Activated naive CD8-positive, alpha-beta T cell treated with anti-CD3 and anti-CD28 coated beads, Interleukin-2, amount 50 U/mL, for 24 hours (primary cell): ENCODE results near the gene MYO1H.

ENCODE experiments used
- ATAC-seq: fragments of 150-1000 bp; cut with Tn5 transposase; one replicate; pipeline ENCODE4 v1.10.0; 2021
- DNase-seq: peaks from one replicate; pipeline ENCODE4 v3.0.0; 2021
- H3K27ac Mint-ChIP-seq: one replicate; pipeline ENCODE4 v1.8.0; 2021; ENCODE audit warnings: mild to moderate bottlenecking, mixed read lengths
- H3K27me3 Mint-ChIP-seq: one replicate; pipeline ENCODE4 v1.8.0; 2021; ENCODE audit warnings: mixed read lengths
- H3K36me3 Mint-ChIP-seq: one replicate; pipeline ENCODE4 v1.8.0; 2021; ENCODE audit warnings: low read depth, mixed read lengths
- H3K4me1 Mint-ChIP-seq: one replicate; pipeline ENCODE4 v1.8.0; 2021; ENCODE audit warnings: mixed read lengths
- H3K4me3 Mint-ChIP-seq: one replicate; pipeline ENCODE4 v1.8.0; 2021; ENCODE audit warnings: mild to moderate bottlenecking, moderate library complexity, mixed read lengths
- H3K9me3 Mint-ChIP-seq: one replicate; pipeline ENCODE4 v1.8.0; 2021; ENCODE audit warnings: mixed read lengths

The MYO1H gene

GRCh38 chr12:109475993-109476806, 128.5 kb downstream of the MYO1H start:
- H3K27me3 Mint-ChIP-seq = no peaks in the 10 kb centered on the region
- ATAC-seq (no peak), DNase-seq (no peak)
- peak overlapping the region; percentile 97 for H3K4me3 Mint-ChIP-seq
- no peaks in the 10 kb centered on the region for H3K36me3 Mint-ChIP-seq
- H3K9me3 Mint-ChIP-seq = no peaks in the 10 kb centered on the region
- H3K4me1 Mint-ChIP-seq = peaks cover 29% of the 10 kb centered on the region
- peak overlapping the region; percentile 96 for H3K27ac Mint-ChIP-seq

GRCh38 chr12:109476807-109477184, 129.1 kb downstream of the MYO1H start:
- peak overlapping the region; percentile 96 for H3K27ac Mint-ChIP-seq
- H3K9me3 Mint-ChIP-seq = no peaks in the 10 kb centered on the region
- peak overlapping the region; percentile 97 for H3K4me3 Mint-ChIP-seq
- no peaks in the 10 kb centered on the region for H3K27me3 Mint-ChIP-seq
- no peaks in the 10 kb centered on the region for H3K36me3 Mint-ChIP-seq
- ATAC-seq (no peak), DNase-seq (no peak)
- H3K4me1 Mint-ChIP-seq = peaks cover 29% of the 10 kb centered on the region

DNA sequence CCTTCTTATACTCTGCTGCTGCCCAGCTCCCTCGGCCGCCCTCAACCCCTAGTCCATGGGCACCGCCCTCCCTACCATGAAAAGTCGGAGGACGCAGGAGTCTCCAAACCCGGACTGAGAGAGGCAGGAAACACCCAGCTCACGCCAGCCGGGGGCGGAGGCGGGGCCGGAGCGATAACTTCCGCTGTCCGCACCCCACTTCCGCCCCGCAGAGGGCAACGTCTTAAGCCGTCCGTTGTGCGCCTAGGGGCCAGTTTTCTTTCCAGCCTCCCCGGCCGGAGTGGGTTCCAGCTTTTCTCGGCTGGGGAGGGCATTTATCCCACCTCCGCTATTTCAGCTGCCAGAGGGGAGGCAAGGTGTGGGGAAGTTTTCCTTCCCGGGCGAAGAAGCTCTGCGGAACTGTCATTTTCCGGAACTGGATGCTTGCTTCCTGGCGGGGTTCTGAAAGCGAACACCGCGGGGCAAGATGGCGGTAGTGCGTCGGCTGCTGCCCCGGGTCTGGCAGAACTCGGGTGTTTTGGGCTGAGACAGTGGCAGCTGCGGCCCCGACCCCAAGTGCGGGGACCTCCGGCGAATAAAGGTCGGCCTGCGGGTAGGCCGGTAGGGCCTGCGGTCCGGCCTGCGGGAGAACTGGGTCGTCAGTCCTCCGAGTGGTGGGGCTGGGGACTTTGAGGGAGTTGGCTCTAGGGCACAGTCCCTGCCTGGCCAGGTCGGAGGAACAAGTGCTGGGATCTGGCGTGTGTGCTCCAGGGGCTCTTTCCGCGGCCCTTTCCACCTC, 129.7 kb downstream of the MYO1H start, which contains the start of the genes KCTD10 and UBE3B:
Gene KCTD10, minus strand, starts transcription at position 116 of the 778 bp plus-strand sequence. Its CDS starts 38 bp downstream, at position 78.
Gene UBE3B, plus strand, starts transcription at position 450 of the 778 bp plus-strand sequence. CDS start 5,918 bp downstream, outside the sequence.
- peak within 1 kb of the TSS; percentile 96 for H3K27ac Mint-ChIP-seq
- peak within 1 kb of the TSS; percentile 97 for H3K4me3 Mint-ChIP-seq
- no peaks in the 10 kb centered on the region for H3K27me3 Mint-ChIP-seq
- H3K9me3 Mint-ChIP-seq = no peaks in the 10 kb centered on the region
- DNase-seq = peak; percentile 89
- no peaks in the 10 kb centered on the region for H3K36me3 Mint-ChIP-seq
- peak; percentile 97 for ATAC-seq
- peaks cover 29% of the 10 kb centered on the region for H3K4me1 Mint-ChIP-seq

DNA sequence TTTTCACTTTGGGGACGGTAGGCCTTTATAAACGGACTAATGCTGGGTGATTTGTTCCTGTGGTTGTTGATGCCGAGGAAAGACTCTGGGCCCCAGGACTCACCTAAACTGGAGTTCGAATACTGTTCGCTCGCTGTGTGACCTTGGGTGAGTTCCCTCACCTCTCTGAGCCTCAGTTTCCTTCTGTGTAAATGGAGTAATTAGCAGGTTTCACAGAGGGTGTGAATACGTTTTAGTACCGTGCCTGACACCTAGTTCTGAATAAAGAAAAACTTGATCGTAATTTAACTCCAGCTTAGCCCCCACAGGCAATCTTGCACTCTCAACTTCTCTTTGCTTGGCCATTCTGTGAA, 130.2 kb downstream of the MYO1H start:
- DNase-seq (no peak), ATAC-seq (no peak)
- Mint-ChIP-seq H3K4me3 (peak overlapping the region; percentile 97), H3K36me3 (no peaks in the 10 kb centered on the region), H3K27me3 (no peaks in the 10 kb centered on the region), H3K27ac (peak overlapping the region; percentile 96), H3K4me1 (peaks cover 29% of the 10 kb centered on the region), H3K9me3 (no peaks in the 10 kb centered on the region)

- Mint-ChIP-seq H3K4me1 (peaks cover 29% of the 10 kb centered on the region), H3K27ac (no peak overlapping the region), H3K4me3 (no peak overlapping the region), H3K9me3 (no peaks in the 10 kb centered on the region), H3K27me3 (no peaks in the 10 kb centered on the region), H3K36me3 (peaks cover 1% of the 10 kb centered on the region)
- no peak for ATAC-seq
- no peak for DNase-seq
These were observed 132.1 kb downstream of the MYO1H start for GRCh38 chr12:109479761-109480160.

- H3K27me3 Mint-ChIP-seq = no peaks in the 10 kb centered on the region
- H3K4me3 Mint-ChIP-seq = no peak overlapping the region
- H3K36me3 Mint-ChIP-seq = peaks cover 1% of the 10 kb centered on the region
- H3K4me1 Mint-ChIP-seq = peaks cover 27% of the 10 kb centered on the region
- no peak overlapping the region for H3K27ac Mint-ChIP-seq
- no peaks in the 10 kb centered on the region for H3K9me3 Mint-ChIP-seq
- DNase-seq (no peak), ATAC-seq (no peak)
These were observed 132.7 kb downstream of the MYO1H start for GRCh38 chr12:109480356-109480755.

DNA sequence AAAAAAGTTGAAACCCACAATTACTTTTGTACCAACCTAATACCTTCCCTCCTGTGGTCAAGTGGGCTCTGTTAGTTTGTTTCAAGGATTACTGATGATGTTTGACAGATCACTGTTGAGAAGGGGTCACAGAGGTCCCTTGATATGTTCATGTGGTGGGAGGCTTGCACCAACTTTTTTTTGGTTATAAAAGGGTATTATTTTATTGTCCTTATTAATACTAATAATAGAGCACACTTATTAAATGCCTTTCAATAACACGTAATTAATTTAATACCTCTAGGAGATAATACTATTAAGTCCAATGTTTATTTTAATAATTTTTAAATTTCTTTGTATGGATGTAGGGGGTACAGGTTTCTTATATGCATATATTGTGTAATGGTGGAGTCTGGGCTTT, 134.2 kb downstream of the MYO1H start:
- H3K27ac Mint-ChIP-seq = no peak overlapping the region
- DNase-seq (no peak), ATAC-seq (no peak)
- H3K4me3 Mint-ChIP-seq = no peak overlapping the region
- no peaks in the 10 kb centered on the region for H3K27me3 Mint-ChIP-seq
- no peaks in the 10 kb centered on the region for H3K9me3 Mint-ChIP-seq
- peaks cover 8% of the 10 kb centered on the region for H3K36me3 Mint-ChIP-seq
- H3K4me1 Mint-ChIP-seq = peaks cover 15% of the 10 kb centered on the region

DNA sequence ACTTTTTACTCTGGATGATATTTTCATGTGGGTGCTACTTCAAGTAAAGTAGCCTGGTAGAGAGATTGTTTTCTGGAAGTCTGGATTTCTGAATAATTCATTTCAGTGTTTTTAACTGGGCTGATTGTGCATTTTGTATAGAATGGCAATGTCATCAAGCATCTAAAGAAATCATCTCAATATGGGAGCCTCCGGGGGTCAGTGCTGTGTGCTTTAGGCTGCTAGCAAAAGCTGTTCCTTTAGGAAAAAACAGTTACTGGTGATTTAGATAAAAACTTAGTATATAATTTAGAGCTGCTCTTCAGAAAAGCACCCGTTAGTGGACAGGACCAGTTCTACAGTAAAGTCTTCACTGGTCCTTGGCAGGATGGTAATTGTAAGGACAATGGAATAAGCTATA, 134.8 kb downstream of the MYO1H start:
- ATAC-seq = no peak

DNA sequence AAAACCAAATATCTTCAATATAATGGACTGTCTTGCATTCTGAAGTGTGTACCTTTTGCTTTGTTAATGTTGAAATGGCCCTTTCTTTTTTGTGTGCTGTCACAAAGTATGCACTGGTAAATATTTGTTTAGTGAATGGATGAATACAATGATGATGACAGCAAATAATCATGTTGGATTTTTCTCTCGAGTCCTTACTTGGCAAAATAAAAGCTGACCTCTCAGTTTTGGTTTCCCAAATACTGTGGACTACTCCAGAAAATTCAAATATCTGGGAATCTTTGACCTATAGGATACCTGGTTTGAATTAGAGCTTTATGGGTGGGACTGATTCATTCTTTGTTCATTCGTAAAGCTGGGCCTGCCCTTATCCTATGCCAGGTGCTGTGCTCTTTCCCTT, 135.2 kb downstream of the MYO1H start:
- H3K4me3 Mint-ChIP-seq = no peak overlapping the region
- peaks cover 15% of the 10 kb centered on the region for H3K4me1 Mint-ChIP-seq
- peaks cover 10% of the 10 kb centered on the region for H3K36me3 Mint-ChIP-seq
- no peak overlapping the region for H3K27ac Mint-ChIP-seq
- no peak for DNase-seq
- H3K9me3 Mint-ChIP-seq = no peaks in the 10 kb centered on the region
- no peak for ATAC-seq
- no peaks in the 10 kb centered on the region for H3K27me3 Mint-ChIP-seq

More for the DNA sequence above, 134.8 kb downstream of the MYO1H start:
- H3K27ac Mint-ChIP-seq = no peak overlapping the region
- peaks cover 10% of the 10 kb centered on the region for H3K36me3 Mint-ChIP-seq
- no peaks in the 10 kb centered on the region for H3K9me3 Mint-ChIP-seq
- H3K4me3 Mint-ChIP-seq = no peak overlapping the region
- peaks cover 15% of the 10 kb centered on the region for H3K4me1 Mint-ChIP-seq
- DNase-seq = no peak
- H3K27me3 Mint-ChIP-seq = no peaks in the 10 kb centered on the region

DNA sequence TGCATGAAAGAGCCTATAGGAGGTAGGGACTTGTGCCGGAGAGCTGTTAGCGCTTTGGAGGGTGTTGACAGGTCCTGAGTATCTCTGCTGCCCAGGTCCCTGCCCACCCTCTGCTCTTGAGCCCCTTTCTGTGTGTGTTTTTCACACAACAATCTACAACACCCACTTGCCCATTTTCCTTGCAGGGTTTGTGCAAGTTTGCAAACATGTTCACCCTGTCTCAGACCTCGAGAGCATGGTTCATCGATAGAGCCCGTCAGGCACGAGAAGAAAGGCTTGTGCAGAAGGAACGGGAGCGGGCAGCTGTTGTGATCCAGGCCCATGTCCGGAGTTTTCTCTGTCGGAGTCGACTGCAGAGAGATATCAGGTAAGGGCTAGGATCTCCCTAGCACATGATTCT, 135.6 kb downstream of the MYO1H start:
- Mint-ChIP-seq H3K4me3 (no peak overlapping the region), H3K36me3 (peaks cover 10% of the 10 kb centered on the region), H3K9me3 (no peaks in the 10 kb centered on the region), H3K27me3 (no peaks in the 10 kb centered on the region), H3K27ac (no peak overlapping the region), H3K4me1 (peaks cover 12% of the 10 kb centered on the region)
- ATAC-seq (no peak), DNase-seq (no peak)

DNA sequence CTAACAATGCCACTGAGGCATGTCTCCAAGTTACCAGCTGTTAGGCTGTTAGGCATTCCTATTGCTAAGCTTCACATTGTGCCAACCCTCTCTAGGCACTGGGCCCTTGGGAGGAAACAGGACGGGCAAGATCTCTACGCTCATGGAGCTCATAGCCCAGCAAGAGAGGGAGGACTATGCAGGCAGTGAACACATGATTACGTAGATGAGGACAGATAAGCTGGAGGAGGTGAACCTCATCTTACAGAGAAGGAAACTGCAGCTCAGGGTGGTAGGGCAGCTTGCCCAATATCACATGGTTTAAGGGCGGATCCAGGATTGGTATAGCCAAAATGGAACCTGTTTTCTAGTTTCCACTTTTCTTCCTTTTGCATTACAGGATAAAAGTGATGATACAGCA, 137.5 kb downstream of the MYO1H start:
- ATAC-seq (no peak), DNase-seq (no peak)
- Mint-ChIP-seq H3K36me3 (peaks cover 18% of the 10 kb centered on the region), H3K4me3 (no peak overlapping the region), H3K27ac (no peak overlapping the region), H3K4me1 (no peaks in the 10 kb centered on the region), H3K27me3 (no peaks in the 10 kb centered on the region), H3K9me3 (no peaks in the 10 kb centered on the region)

GRCh38 chr12:109487181-109488050, 139.7 kb downstream of the MYO1H start:
- Mint-ChIP-seq H3K27me3 (no peaks in the 10 kb centered on the region), H3K9me3 (no peaks in the 10 kb centered on the region), H3K27ac (no peak overlapping the region), H3K4me1 (no peaks in the 10 kb centered on the region), H3K4me3 (no peak overlapping the region), H3K36me3 (peaks cover 18% of the 10 kb centered on the region)
- no peak for ATAC-seq
- no peak for DNase-seq

DNA sequence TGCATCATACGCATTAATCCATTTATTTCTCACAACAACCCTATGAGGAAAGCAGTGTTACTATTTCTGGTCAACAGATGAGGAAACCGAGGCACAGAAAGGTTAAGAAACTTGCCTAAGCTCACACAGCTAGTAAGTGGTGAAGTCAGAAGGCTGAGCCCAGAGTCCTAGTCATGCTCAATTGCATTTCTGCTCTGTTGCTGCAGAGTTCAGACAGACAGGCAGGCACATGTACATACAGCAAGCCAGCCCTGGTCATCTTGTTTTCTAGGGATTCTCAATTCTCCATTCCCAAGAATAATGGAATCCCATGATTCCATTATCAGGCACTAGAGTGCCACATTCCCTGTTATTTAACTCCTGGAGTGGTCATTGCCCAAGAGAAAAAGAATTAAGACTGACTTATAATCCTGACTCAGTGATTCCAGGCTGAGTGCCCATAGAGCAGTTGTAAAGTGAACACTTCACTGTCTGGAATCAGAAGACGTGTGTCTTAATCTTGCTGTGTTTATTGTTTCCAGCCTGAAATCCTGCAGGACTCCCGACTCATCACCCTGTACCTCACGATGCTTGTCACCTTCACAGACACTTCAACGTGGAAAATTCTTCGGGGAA, 140.5 kb downstream of the MYO1H start:
- no peak for DNase-seq

More for the DNA sequence above, 140.5 kb downstream of the MYO1H start:
- Mint-ChIP-seq H3K27me3 (no peaks in the 10 kb centered on the region), H3K36me3 (peaks cover 18% of the 10 kb centered on the region), H3K4me3 (no peak overlapping the region), H3K9me3 (no peaks in the 10 kb centered on the region), H3K27ac (no peak overlapping the region), H3K4me1 (no peaks in the 10 kb centered on the region)
- no peak for ATAC-seq
